ENCODE measurements around the gene ZSCAN31.
"Not testable (repeated sequence)": the region's sequence is repeated elsewhere in the genome, so short reads cannot be mapped to it uniquely, and the experiment has no call there.

ZSCAN31 gene

GRCh38 chr6:28335564-28336283 lies at the start of gene ZSCAN31:
TSS of gene ZSCAN31 (minus strand) at chr6:28336148. CDS start at chr6:28329683, 6,465 bp downstream.
- DNase-seq, result peak; percentile 80

- DNase-seq, result no peak
Observed at GRCh38 chr6:28384143-28384533, 48.2 kb upstream of the ZSCAN31 start.

- no peak for DNase-seq
Observed at GRCh38 chr6:28383235-28384142, 47.5 kb upstream of the ZSCAN31 start.

DNA sequence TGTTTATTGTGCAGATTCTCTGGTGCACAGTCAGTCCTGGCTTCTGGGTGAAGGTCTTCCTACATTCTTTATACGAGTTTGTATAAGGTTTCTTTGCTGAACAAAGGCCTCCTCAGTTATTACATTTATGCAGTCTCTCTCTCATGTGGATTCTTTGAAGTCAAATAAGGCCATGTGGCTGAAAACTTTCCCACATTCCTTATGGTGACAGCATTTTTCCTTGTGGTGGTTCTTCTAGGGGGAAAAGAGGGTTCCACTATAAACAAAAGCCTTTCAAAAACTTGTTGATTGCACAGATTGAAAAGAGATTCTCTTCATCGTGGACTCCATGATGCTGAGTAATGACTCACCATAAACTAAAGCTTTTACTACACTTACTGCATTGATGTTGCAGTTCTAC lies 44.4 kb upstream of the ZSCAN31 start:
- DNase-seq, result no peak

DNA sequence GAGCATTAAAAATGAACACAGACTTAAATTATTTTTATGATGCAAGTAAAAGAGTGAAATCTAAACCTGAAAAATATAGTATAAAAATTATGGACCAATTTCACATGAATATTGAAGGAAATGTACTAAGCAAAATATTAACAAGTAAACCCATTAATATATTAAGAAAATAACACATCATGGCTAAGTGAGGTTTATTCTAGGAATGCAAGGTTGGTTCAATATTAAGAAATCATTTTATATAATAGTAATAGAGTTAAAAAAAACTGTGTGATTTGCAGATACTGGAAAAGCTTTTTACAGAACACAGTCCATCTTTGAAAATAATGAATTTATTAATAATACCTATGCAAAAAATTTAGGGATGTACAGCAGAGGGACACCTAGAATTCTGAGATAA lies 42.7 kb upstream of the ZSCAN31 start:
- no peak for DNase-seq

GRCh38 chr6:28377879-28378278 lies 41.9 kb upstream of the ZSCAN31 start:
- no peak for DNase-seq

GRCh38 chr6:28373925-28374324 lies 38.0 kb upstream of the ZSCAN31 start:
- no peak for DNase-seq

GRCh38 chr6:28371706-28372451 lies 35.9 kb upstream of the ZSCAN31 start:
- DNase-seq, result no peak

GRCh38 chr6:28371280-28371679 lies 35.3 kb upstream of the ZSCAN31 start:
- no peak for DNase-seq

DNA sequence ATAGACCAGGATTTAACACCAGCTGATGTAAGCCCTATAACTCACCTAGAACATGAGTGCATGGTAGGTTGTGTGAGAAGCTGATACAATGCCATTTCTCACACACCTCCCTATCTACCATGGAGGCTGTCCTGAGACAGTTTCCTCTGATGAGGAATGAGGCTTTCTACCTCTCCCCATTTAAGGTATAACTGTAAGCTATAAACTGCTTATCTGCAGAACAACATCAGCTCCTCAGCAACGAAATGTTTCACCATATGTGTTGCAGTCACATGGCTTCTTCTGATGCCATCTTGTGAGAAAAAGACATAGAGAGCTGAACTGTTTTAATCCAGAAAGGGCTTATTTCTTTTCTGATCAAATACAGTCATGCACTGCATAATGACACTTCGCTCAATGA lies 34.5 kb upstream of the ZSCAN31 start:
- DNase-seq, result no peak

- DNase-seq, result no peak
Observed at GRCh38 chr6:28369463-28369862, 33.5 kb upstream of the ZSCAN31 start.

DNA sequence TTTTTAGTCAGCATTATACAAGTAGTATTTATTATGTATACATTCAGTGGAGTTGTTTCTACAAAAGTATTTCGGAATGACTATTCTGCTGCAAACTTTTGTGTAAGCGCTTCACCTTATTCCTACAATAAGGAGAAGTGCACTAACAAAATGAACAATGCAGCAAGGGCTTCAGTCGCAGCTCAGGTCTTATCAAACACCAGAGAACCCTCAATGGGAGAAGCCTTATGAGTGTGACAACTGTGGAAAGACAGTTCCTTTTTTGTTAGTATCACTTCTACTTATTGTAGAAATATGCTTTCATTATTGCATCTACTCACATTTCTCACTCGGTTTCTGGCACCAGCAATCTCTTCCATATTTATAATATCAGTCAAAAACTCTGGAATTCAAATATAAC lies 32.6 kb upstream of the ZSCAN31 start:
- DNase-seq, result no peak

DNA sequence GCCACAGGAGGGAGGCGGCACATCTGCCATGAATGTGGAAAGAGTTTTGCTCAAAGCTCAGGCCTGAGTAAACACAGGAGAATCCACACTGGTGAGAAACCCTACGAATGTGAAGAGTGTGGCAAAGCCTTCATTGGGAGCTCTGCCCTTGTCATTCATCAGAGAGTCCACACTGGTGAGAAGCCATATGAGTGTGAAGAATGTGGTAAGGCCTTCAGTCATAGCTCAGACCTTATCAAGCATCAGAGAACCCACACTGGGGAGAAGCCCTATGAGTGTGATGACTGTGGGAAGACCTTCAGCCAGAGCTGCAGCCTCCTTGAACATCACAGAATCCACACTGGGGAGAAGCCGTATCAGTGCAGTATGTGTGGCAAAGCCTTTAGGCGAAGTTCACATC lies 29.6 kb upstream of the ZSCAN31 start:
- DNase-seq, result not testable (repeated sequence)

DNA sequence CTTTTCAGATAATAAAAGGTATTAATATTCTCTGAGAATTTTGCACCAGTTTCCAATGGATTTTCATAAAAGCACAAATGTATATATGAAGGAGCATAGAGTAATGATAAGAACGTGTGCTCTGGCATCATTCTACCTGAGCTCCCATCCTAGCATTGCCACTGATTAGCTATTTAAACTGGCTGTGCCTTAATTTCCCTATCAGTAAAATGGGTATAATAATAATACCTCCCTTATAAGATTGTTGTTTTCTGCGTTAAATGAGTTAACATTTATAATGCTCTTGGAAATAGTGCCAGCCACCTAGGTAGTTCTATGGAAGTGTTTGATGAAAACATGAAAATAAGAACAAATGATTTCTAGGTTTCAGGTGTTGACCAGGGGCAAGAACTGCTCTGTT lies 25.0 kb upstream of the ZSCAN31 start:
- DNase-seq, result no peak

DNA sequence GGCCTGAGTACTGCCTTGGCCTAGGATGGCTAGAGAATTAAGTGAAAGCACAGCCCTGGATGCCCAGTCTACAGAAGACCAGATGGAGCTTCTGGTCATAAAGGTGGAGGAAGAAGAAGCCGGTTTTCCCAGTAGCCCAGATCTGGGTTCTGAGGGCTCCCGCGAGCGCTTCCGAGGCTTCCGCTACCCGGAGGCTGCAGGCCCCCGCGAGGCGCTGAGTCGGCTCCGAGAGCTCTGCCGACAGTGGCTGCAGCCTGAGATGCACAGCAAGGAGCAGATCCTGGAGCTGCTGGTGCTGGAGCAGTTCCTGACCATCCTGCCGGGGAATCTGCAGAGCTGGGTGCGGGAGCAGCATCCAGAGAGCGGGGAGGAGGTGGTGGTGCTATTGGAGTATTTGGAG lies 23.6 kb upstream of the ZSCAN31 start:
- not testable (repeated sequence) for DNase-seq

- no peak for DNase-seq
Observed at GRCh38 chr6:28357036-28357435, 21.1 kb upstream of the ZSCAN31 start.

DNA sequence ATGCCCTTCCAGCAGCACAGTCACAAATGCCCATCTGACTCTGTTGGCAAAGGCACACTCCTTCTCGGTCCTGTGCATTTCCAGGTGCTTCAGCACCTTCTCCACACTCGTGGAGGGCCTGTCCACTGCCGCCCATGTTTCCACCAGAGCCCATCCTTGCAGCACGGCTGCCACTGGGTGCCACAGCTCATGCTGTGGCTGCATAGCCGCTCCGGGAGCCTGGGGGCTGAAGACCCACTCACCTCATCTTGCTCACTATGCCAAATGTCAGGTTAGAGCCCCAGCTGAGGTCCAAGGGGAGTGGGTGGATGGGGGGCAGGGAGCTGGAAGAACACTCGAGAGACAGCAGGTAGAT lies 20.7 kb upstream of the ZSCAN31 start:
- DNase-seq, result no peak

DNA sequence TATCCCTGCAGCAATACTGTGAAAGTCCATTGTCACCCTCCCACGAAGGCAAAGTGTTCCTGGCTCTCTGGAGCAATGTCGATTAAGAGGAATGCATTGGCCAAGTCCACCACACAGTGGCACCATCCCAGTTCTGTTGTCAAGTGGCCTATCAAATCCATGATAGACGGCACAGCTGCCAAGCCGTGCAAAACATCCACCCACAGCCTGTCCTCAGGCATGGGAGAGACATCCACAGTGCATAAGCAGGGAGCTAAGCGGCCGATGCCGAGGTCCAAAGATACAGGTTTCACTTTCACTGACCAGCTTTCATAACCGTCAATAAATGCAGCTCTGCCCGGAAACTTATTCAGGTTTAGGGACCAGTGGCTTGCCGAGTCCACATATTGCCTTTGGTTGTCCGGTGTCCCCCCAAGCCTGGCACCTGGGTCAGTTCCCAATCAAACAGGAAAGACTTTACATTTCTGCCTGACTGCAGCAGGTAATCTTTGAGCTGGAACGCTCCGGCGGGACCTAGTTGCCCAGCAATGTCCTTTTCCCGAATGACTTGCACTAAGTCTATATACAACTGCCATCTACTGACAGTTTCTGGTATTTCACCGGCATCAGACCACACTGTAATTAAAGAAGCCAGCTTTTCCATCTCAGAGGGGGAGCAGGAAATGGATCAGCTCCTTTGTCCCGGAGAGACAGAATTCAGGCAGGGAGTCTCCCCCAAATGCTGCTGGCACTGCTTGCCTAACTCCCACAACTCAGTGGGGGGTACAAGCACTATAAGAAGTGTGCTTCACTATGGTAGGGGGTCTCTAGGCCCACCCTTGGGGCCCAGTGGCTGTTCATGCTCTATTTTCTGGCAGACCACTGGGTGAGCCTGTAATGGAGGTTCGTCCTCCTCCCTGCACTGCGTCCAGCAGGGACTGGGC lies 20.1 kb upstream of the ZSCAN31 start:
- DNase-seq, result peak; percentile 53

DNA sequence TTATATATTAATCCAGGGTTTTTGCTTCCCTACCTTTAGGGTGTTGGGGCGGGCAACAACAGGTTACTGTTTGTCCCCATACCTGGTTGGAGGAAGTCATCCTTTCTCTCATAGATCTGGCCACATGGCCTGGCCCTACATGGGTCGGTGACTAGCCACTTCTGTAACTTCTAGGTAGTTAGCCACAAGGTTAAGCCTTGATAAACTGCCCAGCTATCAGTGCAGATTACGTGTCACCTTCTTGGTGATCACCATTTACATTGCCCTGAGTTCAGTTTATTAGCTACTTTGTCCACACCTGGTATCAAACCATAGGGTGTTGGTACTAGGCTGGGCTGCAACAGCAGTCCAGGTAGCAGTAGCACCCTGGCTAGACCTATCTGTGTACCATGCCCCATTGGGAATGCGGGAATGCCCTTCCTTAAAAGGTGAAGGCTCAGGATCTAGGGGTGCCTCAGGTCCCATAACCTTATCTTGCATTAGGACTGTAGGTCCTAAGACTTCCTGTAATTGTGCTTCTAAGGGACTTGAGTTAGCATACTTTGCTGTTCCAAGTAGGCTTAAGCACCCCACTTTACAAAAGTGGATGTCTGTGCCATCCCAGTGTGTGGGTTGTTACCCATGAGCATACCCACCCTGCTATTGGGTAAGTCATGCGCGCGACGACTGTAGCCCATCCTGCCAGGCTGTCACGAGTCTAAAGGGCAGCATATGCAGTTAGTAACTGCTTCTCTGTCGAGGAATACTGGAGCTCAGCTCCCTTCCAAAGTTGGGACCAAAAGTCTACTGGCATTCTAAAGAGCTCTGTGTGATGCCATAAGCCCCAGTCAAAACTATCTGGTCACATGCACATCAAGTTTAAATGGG lies 19.0 kb upstream of the ZSCAN31 start:
- DNase-seq, result no peak

DNA sequence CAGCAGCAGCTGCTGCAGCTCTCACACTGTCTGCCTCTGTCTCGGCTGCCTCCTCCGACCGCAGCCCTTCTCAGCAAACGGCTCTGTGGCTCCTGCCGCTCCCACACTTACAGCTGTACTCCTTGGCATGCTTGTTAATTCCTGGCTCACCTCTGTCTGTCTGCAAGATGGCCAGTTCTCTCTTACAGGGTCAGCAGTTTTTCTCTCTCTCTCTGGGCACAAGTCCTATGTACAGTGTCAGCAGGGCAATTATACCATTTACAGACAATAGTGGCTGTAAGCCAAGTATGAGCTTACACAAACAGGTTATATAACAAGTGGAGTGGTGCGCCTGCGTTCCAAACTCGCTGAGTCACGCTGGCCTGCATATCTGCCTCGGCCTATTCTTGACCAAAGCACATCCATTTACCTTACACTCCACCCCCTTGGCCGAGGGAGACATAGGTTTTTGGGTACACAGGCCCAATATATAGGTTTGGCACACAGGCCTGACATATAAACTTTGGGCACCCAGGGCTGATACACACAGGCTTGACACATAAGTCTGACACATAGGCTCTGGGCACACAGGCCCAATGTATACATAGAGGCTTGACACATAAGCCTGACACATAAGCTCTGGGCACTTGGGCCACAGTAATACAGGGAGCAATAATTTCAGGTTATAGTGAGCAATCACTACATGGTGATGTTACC lies 18.2 kb upstream of the ZSCAN31 start:
- no peak for DNase-seq

- no peak for DNase-seq
Observed at GRCh38 chr6:28353356-28353755, 17.4 kb upstream of the ZSCAN31 start.
